Esophagus squamous epithelium (tissue), 4 donors: ENCODE data around the gene AQP6.

Experiments
- POLR2A ChIP-seq, 4 donors: fragments of 450-650 bp; IDR thresholded peaks; one replicate each; pipeline ENCODE4 v1.6.1; 2017; ENCODE audit warnings: antibody characterized with exemption in 4 of 4, mild to moderate bottlenecking in 4 of 4, moderate library complexity in 3 of 4
- TF ChIP-seq, protein P1 (sequence below), 6 experiments: fragments of 450-650 bp in 4 of 6; fragments of 200-600 bp in 2 of 6; sonication (generic) in 2 of 6; IDR thresholded peaks; one replicate each; pipeline ENCODE4 v1.5.1; 2016 to 2019; ENCODE audit warnings: antibody characterized with exemption in 6 of 6, mild to moderate bottlenecking in 4 of 6, moderate library complexity in 4 of 6

DNA sequence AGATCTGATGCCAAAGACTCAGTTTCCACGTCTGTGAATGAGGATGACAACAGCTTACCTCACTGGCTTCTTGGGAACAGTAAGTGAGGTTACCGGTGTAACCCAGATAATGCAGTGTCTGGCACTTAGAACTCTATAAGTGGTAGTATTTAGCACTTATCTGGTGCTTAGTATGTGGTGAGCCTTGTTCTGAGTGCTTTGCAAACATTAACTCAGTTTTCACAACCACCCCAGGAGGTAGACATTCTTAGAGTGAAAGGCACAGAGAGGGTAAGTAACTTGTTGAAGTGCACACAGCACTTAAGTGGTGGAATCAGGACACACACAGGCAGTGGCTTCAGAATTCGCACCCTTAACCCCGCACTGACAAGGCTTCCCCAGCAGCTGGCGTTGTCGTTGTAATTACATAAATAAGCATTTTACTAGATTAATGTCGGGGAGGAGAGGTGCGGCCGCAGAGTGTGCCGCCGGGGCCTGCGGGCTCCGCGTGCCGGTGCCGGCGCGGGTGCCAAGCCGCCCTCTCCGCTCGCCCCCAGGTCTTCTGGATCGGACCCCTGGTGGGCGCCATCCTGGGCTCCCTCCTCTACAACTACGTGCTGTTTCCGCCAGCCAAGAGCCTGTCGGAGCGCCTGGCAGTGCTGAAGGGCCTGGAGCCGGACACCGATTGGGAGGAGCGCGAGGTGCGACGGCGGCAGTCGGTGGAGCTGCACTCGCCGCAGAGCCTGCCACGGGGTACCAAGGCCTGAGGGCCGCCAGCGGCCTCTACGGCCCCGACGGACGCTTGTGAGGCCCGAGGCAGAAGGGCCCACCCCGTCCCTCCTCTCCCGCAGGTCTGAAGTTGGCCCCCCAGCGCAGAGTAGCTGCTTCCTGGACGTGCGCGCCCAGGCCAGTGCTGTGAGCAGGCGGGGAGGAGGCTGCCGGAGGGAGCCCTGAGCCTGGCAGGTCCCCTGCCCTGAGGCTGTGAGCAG, 17.6 kb upstream of the AQP6 start:
- TF ChIP-seq, protein P1, sequence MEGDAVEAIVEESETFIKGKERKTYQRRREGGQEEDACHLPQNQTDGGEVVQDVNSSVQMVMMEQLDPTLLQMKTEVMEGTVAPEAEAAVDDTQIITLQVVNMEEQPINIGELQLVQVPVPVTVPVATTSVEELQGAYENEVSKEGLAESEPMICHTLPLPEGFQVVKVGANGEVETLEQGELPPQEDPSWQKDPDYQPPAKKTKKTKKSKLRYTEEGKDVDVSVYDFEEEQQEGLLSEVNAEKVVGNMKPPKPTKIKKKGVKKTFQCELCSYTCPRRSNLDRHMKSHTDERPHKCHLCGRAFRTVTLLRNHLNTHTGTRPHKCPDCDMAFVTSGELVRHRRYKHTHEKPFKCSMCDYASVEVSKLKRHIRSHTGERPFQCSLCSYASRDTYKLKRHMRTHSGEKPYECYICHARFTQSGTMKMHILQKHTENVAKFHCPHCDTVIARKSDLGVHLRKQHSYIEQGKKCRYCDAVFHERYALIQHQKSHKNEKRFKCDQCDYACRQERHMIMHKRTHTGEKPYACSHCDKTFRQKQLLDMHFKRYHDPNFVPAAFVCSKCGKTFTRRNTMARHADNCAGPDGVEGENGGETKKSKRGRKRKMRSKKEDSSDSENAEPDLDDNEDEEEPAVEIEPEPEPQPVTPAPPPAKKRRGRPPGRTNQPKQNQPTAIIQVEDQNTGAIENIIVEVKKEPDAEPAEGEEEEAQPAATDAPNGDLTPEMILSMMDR (IDR thresholded peaks at IDR 0.05) = no peak
- no peak for TF ChIP-seq POLR2A (IDR thresholded peaks at IDR 0.05)
